ENCODE results near the gene SLC29A3.
"Not testable (repeated sequence)": the region's sequence is repeated elsewhere in the genome, so short reads cannot be mapped to it uniquely, and the experiment has no call there.

Gene SLC29A3

DNA sequence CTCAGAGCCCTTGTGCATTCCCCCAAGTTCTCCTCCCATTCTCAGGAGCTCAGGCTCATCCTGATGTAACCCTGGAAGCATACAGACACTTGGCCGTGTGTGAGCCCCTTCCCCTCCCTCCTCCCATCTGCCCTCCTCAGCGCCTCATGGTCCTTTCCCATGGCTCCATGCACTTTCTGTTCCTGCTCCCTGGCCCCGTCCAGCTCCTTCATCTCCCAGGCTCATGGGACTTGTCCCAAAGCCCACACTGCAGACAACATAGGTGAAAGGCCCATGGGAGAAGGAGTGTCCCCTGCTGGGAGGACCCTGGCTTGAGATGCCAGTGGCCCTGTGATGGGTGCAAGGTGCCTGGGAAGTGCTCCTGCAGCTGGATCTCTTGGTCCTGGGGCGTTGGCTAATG, 24.2 kb upstream of the SLC29A3 start:
- H3K36me3 ChIP-seq (ENCODE audit: control insufficient read depth, insufficient read depth, low read length): no peaks in the 10 kb centered on the region

DNA sequence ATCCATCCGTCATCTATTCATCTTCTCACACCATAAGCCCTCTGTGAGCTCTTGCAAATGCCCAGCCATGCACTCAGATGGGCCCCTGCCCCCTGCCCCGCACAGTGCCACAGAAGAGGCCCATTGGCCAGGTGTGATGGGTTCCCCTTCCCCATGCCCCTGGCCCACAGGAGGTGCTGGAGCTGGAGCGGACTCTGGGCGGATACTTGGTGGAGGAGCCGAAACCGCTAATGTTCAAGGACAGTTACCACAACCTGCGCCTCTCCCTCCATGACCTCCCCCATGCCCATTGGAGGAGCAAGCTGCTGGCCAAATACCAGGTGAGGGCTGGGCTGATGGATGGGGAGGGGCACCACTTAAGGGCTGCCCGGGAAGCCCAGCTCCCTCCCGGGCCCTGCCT, 23.4 kb upstream of the SLC29A3 start:
- Histone ChIP-seq H3K4me2 (ENCODE audit: low read length) (no peak overlapping the region), H3K27me3 (ENCODE audit: control insufficient read depth, insufficient read depth, low read length) (no peaks in the 10 kb centered on the region), H3K9me3 (ENCODE audit: control insufficient read depth, low read length) (no peaks in the 10 kb centered on the region), H2AFZ (no peak overlapping the region), H3K36me3 (ENCODE audit: control insufficient read depth, insufficient read depth, low read length) (no peaks in the 10 kb centered on the region), H3K27ac (no peak overlapping the region), H3K4me3 (ENCODE audit: low read depth, low read length) (no peak overlapping the region), H3K79me2 (no peaks in the 10 kb centered on the region), H3K9ac (no peak overlapping the region), H3K4me1 (no peaks in the 10 kb centered on the region)
- TF ChIP-seq, protein P1, sequence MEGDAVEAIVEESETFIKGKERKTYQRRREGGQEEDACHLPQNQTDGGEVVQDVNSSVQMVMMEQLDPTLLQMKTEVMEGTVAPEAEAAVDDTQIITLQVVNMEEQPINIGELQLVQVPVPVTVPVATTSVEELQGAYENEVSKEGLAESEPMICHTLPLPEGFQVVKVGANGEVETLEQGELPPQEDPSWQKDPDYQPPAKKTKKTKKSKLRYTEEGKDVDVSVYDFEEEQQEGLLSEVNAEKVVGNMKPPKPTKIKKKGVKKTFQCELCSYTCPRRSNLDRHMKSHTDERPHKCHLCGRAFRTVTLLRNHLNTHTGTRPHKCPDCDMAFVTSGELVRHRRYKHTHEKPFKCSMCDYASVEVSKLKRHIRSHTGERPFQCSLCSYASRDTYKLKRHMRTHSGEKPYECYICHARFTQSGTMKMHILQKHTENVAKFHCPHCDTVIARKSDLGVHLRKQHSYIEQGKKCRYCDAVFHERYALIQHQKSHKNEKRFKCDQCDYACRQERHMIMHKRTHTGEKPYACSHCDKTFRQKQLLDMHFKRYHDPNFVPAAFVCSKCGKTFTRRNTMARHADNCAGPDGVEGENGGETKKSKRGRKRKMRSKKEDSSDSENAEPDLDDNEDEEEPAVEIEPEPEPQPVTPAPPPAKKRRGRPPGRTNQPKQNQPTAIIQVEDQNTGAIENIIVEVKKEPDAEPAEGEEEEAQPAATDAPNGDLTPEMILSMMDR (IDR thresholded peaks at IDR 0.05): no peak

More for the DNA sequence above, 24.2 kb upstream of the SLC29A3 start:
- no peak overlapping the region for H3K27ac ChIP-seq
- TF ChIP-seq, protein P1 (IDR thresholded peaks at IDR 0.05): no peak
- H3K9ac ChIP-seq: no peak overlapping the region
- no peaks in the 10 kb centered on the region for H3K9me3 ChIP-seq (ENCODE audit: control insufficient read depth, low read length)
- H2AFZ ChIP-seq: no peak overlapping the region
- no peaks in the 10 kb centered on the region for H3K27me3 ChIP-seq (ENCODE audit: control insufficient read depth, insufficient read depth, low read length)
- H3K4me2 ChIP-seq (ENCODE audit: low read length): no peak overlapping the region
- no peaks in the 10 kb centered on the region for H3K79me2 ChIP-seq
- no peak overlapping the region for H3K4me3 ChIP-seq (ENCODE audit: low read depth, low read length)
- H3K4me1 ChIP-seq: no peaks in the 10 kb centered on the region

DNA sequence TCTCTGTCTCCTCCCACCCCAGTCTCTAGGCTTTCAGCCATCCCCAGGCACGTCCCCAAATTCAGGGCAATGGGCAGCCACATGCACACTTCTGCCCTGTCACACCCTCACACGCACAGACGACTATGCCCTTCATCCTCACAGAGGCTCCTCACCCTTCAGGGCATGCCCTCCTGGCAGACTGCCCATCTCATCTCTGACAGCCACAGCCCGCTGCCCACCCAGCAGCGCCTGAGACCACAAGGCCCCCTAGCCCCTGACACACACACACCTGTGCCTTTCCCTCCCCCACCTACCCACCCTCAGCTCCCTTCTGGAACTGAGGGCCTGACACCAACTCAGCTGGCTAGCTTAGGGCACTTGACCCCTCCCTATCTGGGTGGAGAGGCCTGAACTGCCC, 23.0 kb upstream of the SLC29A3 start:
- no peaks in the 10 kb centered on the region for H3K4me1 ChIP-seq
- no peaks in the 10 kb centered on the region for H3K9me3 ChIP-seq (ENCODE audit: control insufficient read depth, low read length)
- no peak overlapping the region for H3K9ac ChIP-seq
- H3K36me3 ChIP-seq (ENCODE audit: control insufficient read depth, insufficient read depth, low read length): no peaks in the 10 kb centered on the region
- no peak overlapping the region for H3K4me3 ChIP-seq (ENCODE audit: low read depth, low read length)
- H3K27ac ChIP-seq: no peak overlapping the region
- TF ChIP-seq, protein P1 (IDR thresholded peaks at IDR 0.05): no peak
- no peaks in the 10 kb centered on the region for H3K79me2 ChIP-seq
- no peaks in the 10 kb centered on the region for H3K27me3 ChIP-seq (ENCODE audit: control insufficient read depth, insufficient read depth, low read length)
- H3K4me2 ChIP-seq (ENCODE audit: low read length): no peak overlapping the region
- H2AFZ ChIP-seq: no peak overlapping the region

DNA sequence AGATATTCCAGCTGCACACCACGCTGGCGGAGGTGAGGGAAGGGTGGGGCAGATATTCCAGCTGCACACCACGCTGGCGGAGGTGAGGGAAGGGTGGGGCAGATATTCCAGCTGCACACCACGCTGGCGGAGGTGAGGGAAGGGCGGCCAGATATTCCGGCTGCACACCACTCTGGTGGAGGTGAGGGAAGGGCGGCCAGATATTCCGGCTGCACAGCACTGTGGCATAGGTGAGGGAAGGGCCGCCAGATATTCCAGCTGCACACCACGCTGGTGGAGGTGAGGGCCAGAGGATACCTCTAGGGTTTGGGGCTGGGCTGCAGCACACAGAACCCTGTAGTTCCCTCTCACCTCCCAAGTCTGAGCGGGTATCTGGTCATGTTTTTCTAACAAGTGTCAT, 22.2 kb upstream of the SLC29A3 start:
- H3K9ac ChIP-seq; H3K27me3 ChIP-seq (ENCODE audit: control insufficient read depth, insufficient read depth, low read length); H3K4me1 ChIP-seq; H3K36me3 ChIP-seq (ENCODE audit: control insufficient read depth, insufficient read depth, low read length); H3K4me3 ChIP-seq (ENCODE audit: low read depth, low read length); H2AFZ ChIP-seq; H3K9me3 ChIP-seq (ENCODE audit: control insufficient read depth, low read length); H3K27ac ChIP-seq; H3K79me2 ChIP-seq; H3K4me2 ChIP-seq (ENCODE audit: low read length): not testable (repeated sequence)

DNA sequence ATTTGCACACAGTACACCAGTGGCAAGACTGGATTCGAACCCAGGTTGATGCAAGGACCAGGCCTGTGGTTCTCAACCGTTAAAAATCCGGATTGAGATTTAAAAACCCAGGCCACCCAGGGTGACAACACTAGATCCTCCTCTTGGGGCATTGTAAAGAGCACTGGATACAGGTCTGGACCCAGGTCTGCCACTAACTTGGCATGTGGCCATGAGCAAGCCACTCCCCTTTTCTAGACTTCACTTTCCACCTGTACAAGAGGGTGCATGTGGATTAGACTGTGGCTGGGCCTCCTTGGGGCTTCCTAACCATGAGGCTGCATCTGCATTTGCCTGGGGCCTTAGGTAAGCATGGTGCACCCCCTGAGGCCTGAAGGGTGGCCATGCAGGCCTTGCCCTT, 21.7 kb upstream of the SLC29A3 start:
- TF ChIP-seq, protein P1 (IDR thresholded peaks at IDR 0.05): no peak
- no peaks in the 10 kb centered on the region for H3K9me3 ChIP-seq (ENCODE audit: control insufficient read depth, low read length)
- no peaks in the 10 kb centered on the region for H3K27me3 ChIP-seq (ENCODE audit: control insufficient read depth, insufficient read depth, low read length)
- H2AFZ ChIP-seq: no peak overlapping the region
- no peak overlapping the region for H3K9ac ChIP-seq
- no peaks in the 10 kb centered on the region for H3K4me1 ChIP-seq
- H3K36me3 ChIP-seq (ENCODE audit: control insufficient read depth, insufficient read depth, low read length): no peaks in the 10 kb centered on the region
- no peaks in the 10 kb centered on the region for H3K79me2 ChIP-seq
- no peak overlapping the region for H3K27ac ChIP-seq
- H3K4me3 ChIP-seq (ENCODE audit: low read depth, low read length): no peak overlapping the region
- H3K4me2 ChIP-seq (ENCODE audit: low read length): no peak overlapping the region
